ENCODE results near the gene PI4KA. TPM values are rescaled to one million over a fixed set of nuclear protein-coding genes. Genes with fewer than 3 reads are reported as not detected.
A peak's percentile ranks its signal among the peaks of the same experiment; 100 is the strongest.
"Not testable (repeated sequence)": the region's sequence is repeated elsewhere in the genome, so short reads cannot be mapped to it uniquely, and the experiment has no call there.

The PI4KA gene
- total RNA-seq, 3 donors from 2014 or later: 62.7 to 103 (median 73.5) TPM

DNA sequence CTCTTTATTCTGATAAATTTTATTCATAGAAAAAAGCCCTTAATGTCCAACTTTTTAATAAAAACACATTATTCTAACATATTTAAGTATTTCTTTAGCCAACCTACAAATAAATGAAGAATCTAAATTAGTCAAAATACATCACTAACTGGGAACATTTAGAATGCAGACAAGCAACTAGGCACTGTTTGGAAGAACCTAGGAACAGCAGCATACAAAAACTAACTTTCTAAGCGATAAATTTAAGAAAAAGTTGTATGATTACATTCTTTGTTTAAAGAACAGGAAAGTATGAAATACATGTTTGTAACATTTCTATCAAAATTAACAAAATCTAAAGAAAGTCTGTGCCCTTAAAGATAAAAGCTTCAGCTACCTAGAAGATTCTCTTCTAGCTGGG is 35.3 kb downstream of the PI4KA start:
- H3K4me3 ChIP-seq: no peak overlapping the region
- H3K9me3 ChIP-seq: no peaks in the 10 kb centered on the region
- no peaks in the 10 kb centered on the region for H3K4me1 ChIP-seq
- intact Hi-C loops (cut with DNase I; ENCODE audit: low total_unique reads): no loop called here
- no peak overlapping the region for H3K27ac ChIP-seq
- H3K27me3 ChIP-seq: no peaks in the 10 kb centered on the region
- DNase-seq (ENCODE audit: low spot score in 2 of 2): no peak
- TF ChIP-seq POLR2A (IDR thresholded peaks at IDR 0.05): no peak
- TF ChIP-seq, protein P1, sequence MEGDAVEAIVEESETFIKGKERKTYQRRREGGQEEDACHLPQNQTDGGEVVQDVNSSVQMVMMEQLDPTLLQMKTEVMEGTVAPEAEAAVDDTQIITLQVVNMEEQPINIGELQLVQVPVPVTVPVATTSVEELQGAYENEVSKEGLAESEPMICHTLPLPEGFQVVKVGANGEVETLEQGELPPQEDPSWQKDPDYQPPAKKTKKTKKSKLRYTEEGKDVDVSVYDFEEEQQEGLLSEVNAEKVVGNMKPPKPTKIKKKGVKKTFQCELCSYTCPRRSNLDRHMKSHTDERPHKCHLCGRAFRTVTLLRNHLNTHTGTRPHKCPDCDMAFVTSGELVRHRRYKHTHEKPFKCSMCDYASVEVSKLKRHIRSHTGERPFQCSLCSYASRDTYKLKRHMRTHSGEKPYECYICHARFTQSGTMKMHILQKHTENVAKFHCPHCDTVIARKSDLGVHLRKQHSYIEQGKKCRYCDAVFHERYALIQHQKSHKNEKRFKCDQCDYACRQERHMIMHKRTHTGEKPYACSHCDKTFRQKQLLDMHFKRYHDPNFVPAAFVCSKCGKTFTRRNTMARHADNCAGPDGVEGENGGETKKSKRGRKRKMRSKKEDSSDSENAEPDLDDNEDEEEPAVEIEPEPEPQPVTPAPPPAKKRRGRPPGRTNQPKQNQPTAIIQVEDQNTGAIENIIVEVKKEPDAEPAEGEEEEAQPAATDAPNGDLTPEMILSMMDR (IDR thresholded peaks at IDR 0.05): no peak
- no peaks in the 10 kb centered on the region for H3K36me3 ChIP-seq

DNA sequence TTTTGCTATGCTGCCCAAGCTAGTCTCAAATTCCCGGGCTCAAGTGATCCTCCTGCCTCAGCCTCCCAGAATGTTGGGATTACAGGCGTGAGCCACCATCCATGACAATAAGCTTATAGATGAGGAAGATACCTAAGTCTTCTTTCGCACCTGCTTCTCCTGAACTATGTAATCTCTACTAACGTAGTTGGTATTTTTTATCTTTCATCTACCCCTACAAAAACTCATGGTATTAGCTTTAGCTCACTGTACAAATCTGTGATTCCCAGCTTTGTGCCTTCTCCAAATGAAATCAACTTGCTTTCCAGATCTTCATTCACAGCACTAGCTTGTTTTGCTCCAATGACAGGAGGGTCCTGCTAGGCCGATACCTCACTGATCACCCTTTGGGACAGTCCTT is 36.4 kb downstream of the PI4KA start:
- TF ChIP-seq, protein P1 (IDR thresholded peaks at IDR 0.05): no peak
- TF ChIP-seq POLR2AphosphoS5 (IDR thresholded peaks at IDR 0.05): no peak
- no peak for TF ChIP-seq POLR2A (IDR thresholded peaks at IDR 0.05)
- no peaks in the 10 kb centered on the region for H3K4me1 ChIP-seq
- no peaks in the 10 kb centered on the region for H3K9me3 ChIP-seq
- no peak overlapping the region for H3K4me3 ChIP-seq
- DNase-seq (ENCODE audit: low spot score in 2 of 2): no peak
- no peak overlapping the region for H3K27ac ChIP-seq
- H3K27me3 ChIP-seq: no peaks in the 10 kb centered on the region
- intact Hi-C loops (cut with DNase I; ENCODE audit: low total_unique reads): no loop called here
- H3K36me3 ChIP-seq: no peaks in the 10 kb centered on the region

DNA sequence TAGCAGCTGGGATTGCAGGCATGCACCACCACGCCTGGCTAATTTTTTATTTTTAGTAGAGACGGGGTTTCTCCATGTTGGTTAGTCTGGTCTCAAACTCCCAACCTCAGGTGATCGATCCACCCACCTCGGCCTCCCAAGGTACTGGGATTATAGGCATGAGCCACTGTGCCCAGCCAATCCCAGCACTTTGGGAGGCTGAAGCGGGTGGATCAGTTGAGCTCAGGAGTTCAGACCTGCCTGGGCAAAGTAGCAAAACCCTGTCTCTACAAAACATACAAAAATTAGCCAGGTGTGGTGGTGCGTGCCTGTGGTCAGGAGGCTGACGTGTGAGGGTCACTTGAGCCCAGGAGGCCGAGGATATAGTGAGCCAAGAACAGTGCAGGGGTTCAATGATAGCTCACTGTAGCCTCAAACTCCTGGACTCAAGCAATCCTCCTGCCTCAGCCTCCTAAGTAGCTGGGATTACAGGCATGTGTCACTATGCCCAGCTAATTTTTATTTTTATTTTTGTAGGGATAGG is 36.8 kb downstream of the PI4KA start:
- H3K4me3 ChIP-seq; H3K9me3 ChIP-seq; H3K4me1 ChIP-seq; H3K27ac ChIP-seq; DNase-seq (ENCODE audit: low spot score in 2 of 2); H3K27me3 ChIP-seq; intact Hi-C loops (cut with DNase I; ENCODE audit: low total_unique reads); H3K36me3 ChIP-seq: not testable (repeated sequence)

DNA sequence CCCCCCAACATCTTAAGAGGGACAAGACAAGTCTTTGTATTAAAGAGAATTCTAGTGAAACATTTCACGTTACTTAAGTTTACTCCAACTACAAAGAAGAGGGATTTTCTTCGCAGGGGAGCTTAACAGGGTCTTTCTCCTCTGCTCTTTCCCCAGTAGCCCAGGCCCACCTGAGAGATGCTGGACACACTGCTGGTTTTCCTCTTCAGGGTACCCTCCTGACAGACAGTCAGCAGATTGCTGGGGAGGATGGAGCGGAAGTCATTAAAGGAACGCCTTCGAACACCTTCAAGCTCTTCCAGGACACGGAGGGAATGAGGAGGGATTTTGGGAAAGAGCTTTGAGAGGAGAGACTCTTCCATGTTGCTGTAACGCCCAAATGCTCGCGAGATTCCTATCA is 39.1 kb downstream of the PI4KA start:
- Histone ChIP-seq H3K27me3 (no peaks in the 10 kb centered on the region), H3K36me3 (no peaks in the 10 kb centered on the region), H3K4me3 (no peak overlapping the region), H3K9me3 (no peaks in the 10 kb centered on the region), H3K27ac (no peak overlapping the region), H3K4me1 (no peaks in the 10 kb centered on the region)
- intact Hi-C loops (cut with DNase I; ENCODE audit: low total_unique reads): no loop called here
- no peak for DNase-seq (ENCODE audit: low spot score in 2 of 2)
- TF ChIP-seq, protein P1 (IDR thresholded peaks at IDR 0.05): no peak
- no peak for TF ChIP-seq POLR2AphosphoS5 (IDR thresholded peaks at IDR 0.05)
- TF ChIP-seq POLR2A (IDR thresholded peaks at IDR 0.05): no peak

DNA sequence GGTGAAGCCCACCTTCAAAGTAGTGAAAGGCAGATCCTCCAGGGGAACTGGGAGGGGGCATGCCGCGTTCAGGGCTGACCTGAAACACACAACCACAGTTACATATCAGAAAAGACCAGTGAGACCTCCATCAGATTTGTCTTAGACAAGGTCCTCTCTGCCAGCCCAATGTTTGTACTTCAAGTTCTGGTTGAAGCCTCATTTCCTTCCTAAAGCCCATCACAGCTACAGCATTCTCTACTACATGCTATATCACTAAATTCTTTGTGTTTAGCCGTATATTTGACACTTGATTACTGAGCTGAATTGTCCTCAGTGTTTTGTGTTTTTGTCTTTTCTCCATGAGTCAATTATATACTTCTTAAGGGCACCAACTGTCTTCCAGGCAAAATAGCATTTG is 40.1 kb downstream of the PI4KA start:
- TF ChIP-seq, protein P1 (IDR thresholded peaks at IDR 0.05): no peak
- TF ChIP-seq POLR2AphosphoS5 (IDR thresholded peaks at IDR 0.05): no peak
- TF ChIP-seq POLR2A (IDR thresholded peaks at IDR 0.05): no peak
- no peak for DNase-seq (ENCODE audit: low spot score in 2 of 2)
- Histone ChIP-seq H3K36me3 (no peaks in the 10 kb centered on the region), H3K4me3 (no peak overlapping the region), H3K27me3 (no peaks in the 10 kb centered on the region), H3K9me3 (no peaks in the 10 kb centered on the region), H3K4me1 (no peaks in the 10 kb centered on the region), H3K27ac (no peak overlapping the region)
- intact Hi-C loops (cut with DNase I; ENCODE audit: low total_unique reads): no loop called here

DNA sequence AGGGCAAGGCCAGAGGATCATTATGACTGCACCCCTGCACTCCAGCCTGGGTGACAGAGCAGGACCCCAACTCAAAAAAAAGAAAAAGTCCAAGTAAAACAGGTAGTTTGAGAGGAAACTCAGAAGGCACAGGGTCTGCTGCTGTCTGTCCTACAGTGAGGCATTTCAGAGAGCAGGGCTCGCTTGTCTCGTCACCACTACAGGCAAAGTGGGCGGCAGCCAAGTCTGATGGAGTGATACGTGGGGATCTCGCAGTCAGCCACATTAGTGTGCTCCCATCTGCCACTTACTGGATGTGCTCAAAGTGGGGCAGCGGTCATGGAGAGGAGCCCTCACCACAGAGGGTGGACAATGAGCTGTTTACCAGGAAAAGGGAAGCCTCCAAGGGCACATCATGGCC is 42.1 kb downstream of the PI4KA start:
- no peak overlapping the region for H3K27ac ChIP-seq
- no peaks in the 10 kb centered on the region for H3K27me3 ChIP-seq
- TF ChIP-seq, protein P1 (IDR thresholded peaks at IDR 0.05): no peak
- TF ChIP-seq POLR2AphosphoS5 (IDR thresholded peaks at IDR 0.05) (no peak), POLR2A (IDR thresholded peaks at IDR 0.05) (no peak)
- intact Hi-C loops (cut with DNase I; ENCODE audit: low total_unique reads): no loop called here
- no peaks in the 10 kb centered on the region for H3K36me3 ChIP-seq
- DNase-seq (ENCODE audit: low spot score in 2 of 2): peak in 1 of 2 donors; percentile 10
- H3K4me1 ChIP-seq: no peaks in the 10 kb centered on the region
- H3K9me3 ChIP-seq: no peaks in the 10 kb centered on the region
- no peak overlapping the region for H3K4me3 ChIP-seq

Data from breast epithelium (tissue), 4 donors.